Stimulated activated CD8-positive, alpha-beta memory T cell treated with anti-CD3 and anti-CD28 coated beads, Interleukin-7, amount 100 ng/mL, for 4 hours (primary cell): ENCODE measurements around the gene WFIKKN1.

Experiments
- DNase-seq, 2 donors: peaks; one replicate each; pipeline ENCODE4 v3.0.0-alpha.2; 2020; ENCODE audit warnings: low read depth in 2 of 2

The WFIKKN1 gene

DNA sequence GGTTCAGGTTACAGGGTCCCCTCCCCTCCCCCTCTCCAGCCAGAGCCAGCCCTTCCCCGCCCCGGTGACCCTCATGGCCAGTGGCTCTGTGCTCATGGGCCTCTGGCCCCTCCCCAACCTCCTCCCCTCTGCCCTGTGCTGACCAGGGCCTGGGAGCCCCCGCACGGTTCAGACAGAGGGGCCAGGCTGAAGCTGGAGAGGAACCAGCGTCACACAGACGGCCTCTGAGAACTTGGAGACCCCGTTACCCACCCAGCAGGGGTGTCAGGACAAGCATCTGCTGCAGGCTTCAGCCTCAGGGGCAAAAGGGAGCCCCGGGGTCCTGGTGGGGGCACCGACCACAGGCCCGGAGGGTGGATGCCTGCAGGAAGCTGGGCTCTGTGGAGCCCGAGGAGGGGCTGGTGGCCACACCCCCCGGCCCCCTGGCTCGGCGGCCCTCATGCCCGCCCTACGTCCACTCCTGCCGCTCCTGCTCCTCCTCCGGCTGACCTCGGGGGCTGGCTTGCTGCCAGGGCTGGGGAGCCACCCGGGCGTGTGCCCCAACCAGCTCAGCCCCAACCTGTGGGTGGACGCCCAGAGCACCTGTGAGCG, at the start of gene WFIKKN1:
TSS of gene WFIKKN1 (plus strand) at position 171 of the 591 bp plus-strand sequence. CDS start at position 440, 269 bp downstream.
- DNase-seq = no peak

DNA sequence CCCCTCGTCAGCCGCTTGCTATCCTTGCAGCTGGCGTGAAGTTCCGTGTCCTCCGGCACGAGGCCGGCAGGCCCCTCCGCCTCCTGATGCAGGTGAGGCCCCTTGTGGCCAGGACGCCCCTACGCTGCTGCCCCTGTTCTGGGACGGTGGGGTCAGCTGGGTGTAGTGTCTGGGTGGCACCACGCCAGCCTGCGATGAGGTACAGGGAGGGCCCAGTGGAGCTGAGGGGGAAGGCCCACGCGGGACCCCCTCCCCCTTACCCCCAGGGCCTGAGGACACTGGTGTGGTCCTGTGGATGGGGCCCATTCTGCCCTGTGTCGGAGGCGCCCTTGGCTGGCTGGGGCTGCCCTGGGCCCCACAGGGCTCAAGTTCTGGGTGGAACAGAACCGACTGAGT, 48.6 kb upstream of the WFIKKN1 start:
- no peak for DNase-seq

DNA sequence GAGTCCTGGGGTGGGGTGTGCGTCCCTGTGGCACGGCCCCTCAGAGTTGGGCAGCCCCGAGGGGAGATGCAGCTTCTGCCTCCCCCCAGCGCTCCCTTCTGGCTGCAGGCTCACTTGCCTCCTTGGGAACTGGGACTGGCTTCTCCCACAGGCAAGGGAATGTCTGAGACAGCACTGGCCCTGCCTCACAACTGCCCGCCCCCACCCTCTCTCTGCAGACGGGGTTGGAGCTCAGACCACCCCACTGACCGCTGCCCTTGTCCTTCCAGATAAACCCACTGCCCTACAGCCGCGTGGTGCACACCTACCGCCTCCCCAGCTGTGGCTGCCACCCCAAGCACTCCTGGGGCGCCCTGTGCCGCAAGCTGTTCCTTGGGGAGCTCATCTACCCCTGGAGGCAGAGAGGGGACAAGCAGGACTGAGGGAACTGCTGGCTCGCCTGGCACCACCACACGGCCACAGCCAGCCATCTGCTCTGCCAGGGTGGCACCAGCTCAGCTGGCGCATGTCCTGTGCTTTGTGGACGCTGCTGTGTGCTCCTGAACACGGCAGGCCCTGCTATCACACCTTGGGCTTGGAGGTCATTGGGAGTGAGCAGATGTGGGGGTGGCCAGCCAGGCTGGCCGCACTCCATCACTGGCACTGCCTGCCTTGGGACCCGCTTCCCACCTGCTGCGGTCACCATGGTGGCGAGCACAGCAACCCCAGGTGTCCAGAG, 48.0 kb upstream of the WFIKKN1 start:
- no peak for DNase-seq

DNA sequence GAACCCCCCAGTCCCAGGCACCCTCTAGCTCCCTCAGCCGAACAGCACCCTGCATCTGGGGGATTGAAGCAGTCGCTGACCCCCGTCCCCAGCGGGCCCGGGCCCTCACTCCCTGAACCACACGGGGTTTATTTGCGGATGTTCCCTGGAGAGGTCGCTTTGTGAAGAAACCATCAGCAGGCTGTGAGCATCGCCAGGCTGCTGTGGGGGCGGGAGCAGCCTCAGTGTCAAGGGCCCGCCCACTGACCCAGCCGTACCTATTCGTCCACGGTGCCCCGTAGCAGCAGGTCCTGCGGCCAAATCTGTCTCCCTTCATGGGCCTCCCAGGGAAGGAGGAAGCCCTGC, 47.3 kb upstream of the WFIKKN1 start:
- DNase-seq = no peak

- DNase-seq = no peak
These were observed 46.8 kb upstream of the WFIKKN1 start for GRCh38 chr16:583815-584591.

- DNase-seq = no peak
These were observed 45.4 kb upstream of the WFIKKN1 start for GRCh38 chr16:585351-585750.

DNA sequence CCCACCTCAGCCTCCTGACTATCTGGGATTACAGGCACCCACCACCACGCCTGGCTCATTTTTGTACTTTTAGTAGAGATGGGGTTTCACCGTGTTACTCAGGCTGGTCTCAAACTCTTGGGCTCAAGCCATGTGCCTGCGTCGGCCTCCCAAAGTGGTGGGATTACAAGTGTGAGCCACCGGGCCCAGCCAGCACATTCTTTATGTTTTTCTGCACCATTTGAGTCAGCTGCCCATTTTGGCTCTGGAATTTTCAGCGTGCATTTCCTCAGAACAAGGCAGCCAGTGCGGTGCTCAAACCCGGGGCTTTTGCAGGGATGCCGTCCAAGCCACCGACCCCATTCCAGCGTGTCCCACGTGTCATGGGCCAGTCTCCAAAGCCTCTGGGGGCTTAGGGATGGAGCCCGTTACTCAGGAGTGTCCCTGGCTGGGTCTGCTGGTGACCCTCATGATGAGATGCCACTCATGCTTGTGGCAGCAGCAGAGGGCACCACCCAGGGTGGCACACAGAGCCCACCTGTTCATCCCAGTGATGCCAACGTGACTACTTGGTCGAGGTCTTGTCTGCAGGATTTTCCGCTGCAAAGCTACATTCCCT, 44.6 kb upstream of the WFIKKN1 start:
- no peak for DNase-seq

DNA sequence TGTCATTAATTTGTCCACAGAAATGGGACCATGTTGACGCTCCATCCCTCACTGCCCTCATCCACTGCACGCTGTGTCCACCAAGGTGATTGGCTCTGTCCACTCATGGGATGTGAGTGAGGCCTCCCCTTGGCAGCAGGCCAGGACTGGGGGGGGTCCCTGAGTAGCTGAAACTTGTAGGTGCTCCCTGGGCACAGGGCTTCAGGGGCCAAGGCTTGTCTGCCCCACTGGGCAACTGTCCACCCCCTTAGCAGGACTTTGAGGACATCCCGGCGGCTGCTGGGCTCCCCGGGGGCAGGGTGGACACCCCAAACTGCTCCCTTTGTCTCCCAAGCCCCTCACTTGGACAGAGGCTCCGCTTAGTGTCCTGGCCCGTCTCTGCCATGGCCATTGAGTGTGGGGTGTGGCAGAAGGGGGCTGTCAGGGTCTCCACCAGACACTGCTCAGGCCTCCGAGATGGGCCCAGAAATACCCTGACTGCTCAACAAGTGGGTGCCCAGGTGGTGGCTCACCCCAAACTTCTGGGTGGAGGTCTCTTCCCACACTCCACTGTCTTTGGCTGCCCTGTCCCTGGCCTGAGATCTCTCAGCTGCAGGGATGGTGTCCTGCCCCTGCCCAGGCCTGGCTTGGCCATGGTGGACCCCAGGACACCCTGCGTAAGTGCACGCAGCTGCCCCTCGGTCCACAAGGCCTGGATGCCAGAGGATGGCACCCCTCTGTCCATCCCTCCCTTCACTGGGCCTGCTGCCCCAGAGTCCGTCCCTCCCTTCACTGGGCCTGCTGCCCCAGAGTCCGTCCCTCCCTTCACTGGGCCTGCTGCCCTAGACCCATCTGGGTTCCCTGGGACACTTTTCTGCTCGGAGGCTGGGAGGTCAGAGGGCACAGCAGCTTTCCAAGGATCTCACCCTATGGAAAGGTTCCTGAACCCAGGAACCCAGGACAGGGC, 43.9 kb upstream of the WFIKKN1 start:
- no peak for DNase-seq

GRCh38 chr16:588639-588888, 42.2 kb upstream of the WFIKKN1 start:
- DNase-seq = peak in 1 of 2 donors; percentile 54

DNA sequence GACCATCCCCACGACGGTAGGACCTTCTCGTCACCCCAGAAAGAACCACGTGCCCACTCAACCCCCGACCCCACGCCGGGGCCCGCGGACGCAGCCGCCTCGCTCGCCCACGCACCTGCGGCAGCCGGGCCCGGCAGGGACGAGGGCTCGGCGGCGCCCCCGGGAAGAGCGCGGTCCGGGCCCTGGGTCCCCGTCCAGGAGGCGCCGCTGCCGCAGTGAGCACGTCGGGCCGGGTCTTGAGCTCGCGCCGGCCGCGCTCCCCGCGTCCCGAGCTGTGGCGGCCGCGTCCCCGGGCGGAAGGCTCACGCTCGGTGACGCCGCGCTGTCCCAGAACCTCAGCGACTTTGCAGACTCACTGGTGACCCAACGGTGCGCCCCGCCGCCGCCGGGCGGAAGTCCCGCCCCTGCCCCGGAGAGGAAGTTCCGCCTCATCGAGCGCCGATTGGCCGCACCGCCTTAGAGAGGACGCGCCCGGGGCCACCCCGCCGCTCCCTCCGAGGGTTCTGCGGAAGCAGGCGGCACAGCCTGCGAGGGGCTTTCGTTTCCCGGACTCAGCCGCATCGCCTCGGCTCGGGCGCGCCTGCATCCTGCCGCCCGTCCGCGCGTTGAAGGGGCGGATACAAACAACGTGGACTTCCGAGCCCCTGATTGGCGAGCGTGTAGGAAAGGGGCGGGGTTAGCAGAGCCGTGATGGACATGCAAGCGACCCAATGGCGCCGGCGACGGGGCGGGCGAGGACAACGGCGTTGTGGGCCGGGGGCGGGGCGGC, 41.7 kb upstream of the WFIKKN1 start:
- peak; percentile 95 to 96 for DNase-seq

DNA sequence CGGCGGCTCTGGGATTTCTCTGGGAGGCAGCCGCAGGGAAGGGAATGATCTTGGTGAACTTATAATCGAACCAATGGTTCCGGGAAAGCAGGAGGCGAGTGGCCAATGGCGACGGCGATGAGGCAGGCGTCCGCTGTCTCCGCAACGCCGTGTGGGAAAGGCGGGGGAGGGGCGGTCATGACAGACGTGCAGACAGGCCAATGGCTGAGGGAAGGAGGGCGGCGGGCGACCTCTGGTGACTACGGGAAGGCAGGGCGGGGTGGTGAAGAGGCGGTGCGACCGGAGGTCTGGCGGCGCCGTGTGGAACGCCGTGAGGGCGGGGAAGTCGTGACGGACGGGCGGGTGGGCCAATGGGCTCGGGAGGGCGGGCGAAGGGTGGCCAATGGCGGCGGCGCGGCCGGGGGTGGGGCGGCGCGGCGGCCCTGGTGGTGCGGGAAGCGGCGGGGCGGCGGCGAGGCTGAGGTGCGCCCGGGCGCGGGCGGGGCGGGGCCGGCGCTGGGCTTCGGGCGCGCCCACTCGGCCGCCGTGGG, 41.1 kb upstream of the WFIKKN1 start, which contains the start of gene RAB40C:
TSS of gene RAB40C (plus strand) at position 409 of the 530 bp plus-strand sequence. CDS start 226 bp downstream, outside the sequence.
- peak; percentile 99 for DNase-seq

DNA sequence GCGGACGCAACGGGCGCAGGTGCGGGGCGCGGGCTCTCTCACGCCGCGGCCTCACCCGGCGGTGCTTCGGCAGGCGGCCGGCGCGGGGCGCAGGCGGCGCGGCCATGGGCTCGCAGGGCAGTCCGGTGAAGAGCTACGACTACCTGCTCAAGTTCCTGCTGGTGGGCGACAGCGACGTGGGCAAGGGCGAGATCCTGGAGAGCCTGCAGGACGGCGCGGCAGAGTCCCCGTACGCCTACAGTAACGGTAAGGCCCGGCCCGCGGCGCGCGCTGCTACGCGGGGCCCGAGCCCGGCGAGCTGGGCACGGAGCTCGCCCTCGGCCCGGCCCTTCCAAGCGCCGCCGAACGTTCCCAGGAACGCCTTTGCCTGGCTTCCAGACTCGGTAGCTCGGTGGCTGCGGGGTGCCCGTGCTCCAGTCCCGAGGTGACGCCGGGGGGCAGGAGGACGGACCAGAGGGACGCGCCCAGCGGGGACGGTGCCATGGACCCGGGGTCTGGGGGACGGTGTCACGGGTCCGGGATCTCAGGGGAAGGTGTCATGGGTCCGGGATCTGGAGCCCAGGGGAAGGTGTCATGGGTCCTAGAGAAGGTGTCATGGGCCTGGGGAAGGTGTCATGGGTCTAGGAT, 40.5 kb upstream of the WFIKKN1 start:
- no peak for DNase-seq

GRCh38 chr16:590815-591200, 40.0 kb upstream of the WFIKKN1 start:
- DNase-seq = no peak

DNA sequence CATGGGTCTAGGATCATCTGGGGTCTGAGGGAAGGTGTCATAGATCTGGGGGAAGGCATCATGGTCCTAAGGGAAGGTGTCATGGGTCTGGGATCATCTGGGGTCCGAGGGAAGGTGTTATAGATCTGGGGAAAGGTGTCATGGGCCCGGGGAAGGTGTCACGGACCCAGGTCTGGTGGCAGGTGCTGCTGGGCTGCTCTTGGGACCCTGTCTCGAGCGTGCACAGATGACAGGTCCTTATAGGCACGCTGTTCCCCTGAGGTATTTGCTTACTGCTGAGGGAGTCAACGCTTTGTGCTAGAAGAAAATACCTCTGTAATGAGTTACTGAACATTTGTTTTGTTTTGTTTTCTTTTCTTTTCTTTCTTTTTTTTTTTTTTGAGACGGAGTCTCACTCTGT, 39.6 kb upstream of the WFIKKN1 start:
- DNase-seq = no peak

GRCh38 chr16:591892-592517, 38.8 kb upstream of the WFIKKN1 start:
- no peak for DNase-seq

DNA sequence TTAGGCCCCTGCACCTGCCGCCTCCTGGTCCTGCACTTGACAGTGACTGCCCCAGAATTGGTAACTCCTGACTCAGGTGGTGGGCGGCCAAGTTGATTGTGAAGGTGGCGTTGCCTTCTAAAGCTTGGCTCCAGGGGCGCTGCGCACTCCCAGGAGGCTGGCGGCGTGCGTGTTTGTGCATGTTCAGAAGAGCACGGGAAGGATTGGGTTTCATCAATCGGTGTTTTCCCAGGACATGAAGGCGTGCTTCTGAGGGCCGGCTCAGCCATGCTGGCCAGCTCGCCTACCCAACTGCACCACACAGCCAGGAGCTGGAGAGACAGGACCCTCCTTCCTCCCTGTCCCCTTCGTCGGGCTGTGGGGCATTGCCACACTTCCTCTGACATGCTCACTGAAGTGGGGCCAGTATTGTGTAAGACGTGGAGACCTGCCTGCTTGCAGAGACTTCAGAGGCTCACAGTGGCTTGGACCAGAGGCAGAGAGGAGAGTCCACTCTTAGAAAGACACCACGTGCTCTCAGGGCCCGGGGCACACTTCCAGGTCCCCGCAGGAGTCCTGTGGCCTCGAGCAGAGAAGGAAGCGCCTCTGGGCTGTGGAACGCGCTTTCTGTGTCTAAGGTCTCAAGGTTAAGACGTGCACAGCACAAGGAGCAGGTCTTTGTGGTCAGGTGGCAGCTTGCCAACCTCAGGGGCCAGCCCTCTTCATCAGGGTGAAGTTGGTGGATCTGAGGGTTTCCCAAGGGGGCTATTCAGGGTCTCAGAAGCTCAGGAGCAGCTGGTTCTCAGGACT, 38.1 kb upstream of the WFIKKN1 start:
- no peak for DNase-seq

GRCh38 chr16:593406-593805, 37.4 kb upstream of the WFIKKN1 start:
- DNase-seq = no peak

GRCh38 chr16:593807-594206, 37.0 kb upstream of the WFIKKN1 start:
- DNase-seq = no peak

DNA sequence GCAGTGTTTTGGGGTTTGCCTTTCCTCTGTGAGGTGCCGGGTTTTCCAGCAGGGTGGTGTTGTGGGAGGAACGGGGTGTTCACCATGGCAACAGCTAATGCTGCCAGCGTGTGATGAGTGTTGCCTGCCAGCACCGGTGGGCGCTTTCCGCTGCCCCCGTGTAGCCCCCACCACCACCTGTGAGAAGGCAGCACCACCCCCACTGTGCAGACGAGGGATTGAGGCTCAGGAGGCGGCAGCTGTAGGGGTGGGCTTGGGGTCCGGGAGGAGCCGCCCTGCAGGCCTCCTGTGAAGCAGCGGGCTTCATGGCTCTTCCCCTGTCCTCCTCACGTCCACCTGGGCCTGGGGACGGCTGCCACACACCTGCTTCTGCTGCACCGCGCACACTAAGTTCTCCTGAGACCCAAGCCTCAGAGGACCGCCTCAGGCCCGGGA, 35.7 kb upstream of the WFIKKN1 start:
- DNase-seq = no peak
